GM21529 (cell line): Measurements from ENCODE around the gene PARD6A.

Source experiments
- ATAC-seq: cut with Tn5 transposase; IDR thresholded peaks from one replicate; pipeline ENCODE4 v1.9.1; 2021; ENCODE audit not compliant: unreplicated experiment

PARD6A gene, protein sequence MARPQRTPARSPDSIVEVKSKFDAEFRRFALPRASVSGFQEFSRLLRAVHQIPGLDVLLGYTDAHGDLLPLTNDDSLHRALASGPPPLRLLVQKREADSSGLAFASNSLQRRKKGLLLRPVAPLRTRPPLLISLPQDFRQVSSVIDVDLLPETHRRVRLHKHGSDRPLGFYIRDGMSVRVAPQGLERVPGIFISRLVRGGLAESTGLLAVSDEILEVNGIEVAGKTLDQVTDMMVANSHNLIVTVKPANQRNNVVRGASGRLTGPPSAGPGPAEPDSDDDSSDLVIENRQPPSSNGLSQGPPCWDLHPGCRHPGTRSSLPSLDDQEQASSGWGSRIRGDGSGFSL

DNA sequence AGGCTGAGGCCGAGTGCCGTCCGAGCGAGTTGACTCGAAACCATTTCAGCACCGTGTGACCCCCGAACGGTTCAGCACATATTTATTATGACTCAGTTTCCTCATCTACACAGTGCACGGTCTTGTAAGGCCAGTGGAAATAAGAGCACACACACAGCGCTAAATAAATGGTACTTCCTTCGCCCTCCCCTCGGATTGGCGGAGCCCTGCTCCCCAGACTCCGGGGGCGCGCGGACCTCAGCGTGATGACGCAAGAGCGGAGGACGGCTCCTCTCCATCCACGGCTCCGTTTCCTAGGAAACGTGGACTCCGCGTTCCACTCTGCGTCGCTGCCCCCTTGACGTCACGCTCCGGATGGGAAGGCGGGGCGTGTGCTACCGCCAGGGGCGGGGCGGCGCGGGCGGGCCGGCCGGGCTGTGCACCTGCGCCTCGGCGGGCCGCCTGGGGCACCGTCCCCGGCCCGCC is at the start of gene PARD6A:
Gene PARD6A (plus strand): TSS at position 397 of the 465 bp plus-strand sequence. CDS start 79 bp downstream, outside the sequence.
- ATAC-seq: peak; percentile 70

GRCh38 chr16:67613808-67614207 is 47.0 kb upstream of the PARD6A start:
- no peak for ATAC-seq

GRCh38 chr16:67628216-67628615 is 32.5 kb upstream of the PARD6A start:
- ATAC-seq: no peak

DNA sequence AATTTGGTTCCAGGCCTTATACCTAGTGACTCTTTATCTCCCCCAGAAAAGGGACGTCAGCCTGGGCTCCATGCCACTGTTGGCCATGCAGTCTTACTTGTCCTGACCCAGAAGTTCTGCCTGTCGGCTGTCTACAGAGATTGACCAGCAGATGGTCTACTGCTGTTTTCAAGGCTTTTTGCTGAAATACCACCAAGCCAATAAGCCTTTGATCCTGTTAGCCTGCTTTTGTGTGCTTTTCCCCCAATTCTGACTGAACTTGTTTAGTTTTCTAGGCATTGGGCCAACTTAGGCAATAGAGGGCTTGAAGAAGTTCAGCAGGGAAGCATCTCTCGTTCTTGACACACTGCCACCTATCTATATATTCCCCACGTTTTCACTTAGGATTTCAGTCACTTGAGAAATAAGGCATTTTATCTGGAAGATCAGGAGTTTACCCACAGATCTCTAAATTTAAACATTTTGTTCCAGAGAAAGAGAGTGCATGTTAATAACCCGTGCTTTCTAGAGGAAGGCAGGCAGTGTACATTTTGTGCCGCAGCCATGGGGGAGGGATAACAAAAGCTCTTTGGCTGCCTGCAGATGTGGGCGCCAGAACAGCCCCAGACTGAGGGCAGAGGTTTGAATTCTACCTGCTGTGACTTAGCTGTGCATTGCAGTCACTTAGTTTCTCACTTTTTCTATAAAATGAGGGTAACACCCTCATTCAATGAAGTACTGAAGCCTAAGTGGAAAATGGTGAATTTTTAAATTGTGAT is 28.2 kb upstream of the PARD6A start:
- no peak for ATAC-seq

- ATAC-seq: no peak
Measured at GRCh38 chr16:67636713-67637112, 24.0 kb upstream of the PARD6A start.

- no peak for ATAC-seq
Measured at GRCh38 chr16:67637625-67638024, 23.1 kb upstream of the PARD6A start.

GRCh38 chr16:67641779-67642708 is 18.7 kb upstream of the PARD6A start:
- no peak for ATAC-seq

- ATAC-seq: no peak
Measured at GRCh38 chr16:67644038-67644437, 16.7 kb upstream of the PARD6A start.

DNA sequence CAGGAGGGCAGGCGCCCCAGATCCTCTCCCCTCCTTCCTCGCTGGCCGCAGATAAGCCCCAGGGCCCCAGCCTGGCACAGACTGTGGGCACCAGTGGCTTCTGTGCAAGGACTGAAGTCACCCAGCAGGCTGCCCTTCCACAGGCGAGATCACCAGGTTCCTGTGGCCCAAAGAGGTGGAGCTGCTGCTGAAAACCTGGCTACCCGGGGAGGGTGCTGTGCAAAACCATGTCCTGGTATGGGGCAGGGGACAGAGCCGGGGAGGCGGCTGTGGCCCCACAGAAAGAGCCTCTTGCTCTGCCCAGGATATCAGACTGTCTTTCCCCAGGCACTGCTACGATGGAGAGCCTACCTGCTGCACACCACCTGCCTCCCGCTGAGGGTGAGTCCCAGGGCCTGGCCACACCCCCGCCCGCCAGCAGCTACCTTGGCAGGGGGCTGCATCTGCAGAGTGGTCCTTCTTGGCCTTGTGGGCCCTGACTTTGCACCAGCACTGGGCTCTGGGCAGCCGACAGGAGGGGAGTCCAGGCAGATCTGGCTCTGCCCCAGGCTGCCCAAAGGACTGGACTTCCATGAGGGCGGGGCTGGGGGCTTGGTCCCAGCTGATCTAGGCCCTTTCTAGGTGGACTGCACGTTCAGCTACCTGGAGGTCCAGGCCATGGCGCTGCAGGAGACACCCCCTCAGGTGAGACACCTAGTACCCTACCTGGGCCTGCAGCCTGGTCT is 15.2 kb upstream of the PARD6A start:
- ATAC-seq: no peak

GRCh38 chr16:67647111-67647651 is 13.6 kb upstream of the PARD6A start:
- no peak for ATAC-seq

DNA sequence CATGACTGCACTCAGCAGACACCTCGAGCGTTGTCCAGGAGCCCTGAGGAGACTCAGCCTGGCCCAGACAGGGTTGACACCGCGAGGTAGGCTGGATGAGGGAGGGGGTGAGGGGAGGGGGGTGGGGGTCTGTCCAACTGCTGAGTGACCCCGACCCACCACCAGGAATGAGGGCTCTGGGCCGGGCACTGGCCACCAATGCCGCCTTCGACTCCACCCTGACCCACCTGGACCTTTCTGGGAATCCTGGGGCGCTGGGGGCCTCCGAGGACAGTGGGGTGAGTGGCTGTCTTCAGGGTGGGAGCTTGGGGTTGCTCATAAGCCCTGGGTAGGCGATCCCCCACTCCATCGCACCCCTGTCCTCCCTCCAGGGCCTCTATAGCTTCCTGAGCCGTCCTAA is 13.1 kb upstream of the PARD6A start:
- ATAC-seq: no peak

DNA sequence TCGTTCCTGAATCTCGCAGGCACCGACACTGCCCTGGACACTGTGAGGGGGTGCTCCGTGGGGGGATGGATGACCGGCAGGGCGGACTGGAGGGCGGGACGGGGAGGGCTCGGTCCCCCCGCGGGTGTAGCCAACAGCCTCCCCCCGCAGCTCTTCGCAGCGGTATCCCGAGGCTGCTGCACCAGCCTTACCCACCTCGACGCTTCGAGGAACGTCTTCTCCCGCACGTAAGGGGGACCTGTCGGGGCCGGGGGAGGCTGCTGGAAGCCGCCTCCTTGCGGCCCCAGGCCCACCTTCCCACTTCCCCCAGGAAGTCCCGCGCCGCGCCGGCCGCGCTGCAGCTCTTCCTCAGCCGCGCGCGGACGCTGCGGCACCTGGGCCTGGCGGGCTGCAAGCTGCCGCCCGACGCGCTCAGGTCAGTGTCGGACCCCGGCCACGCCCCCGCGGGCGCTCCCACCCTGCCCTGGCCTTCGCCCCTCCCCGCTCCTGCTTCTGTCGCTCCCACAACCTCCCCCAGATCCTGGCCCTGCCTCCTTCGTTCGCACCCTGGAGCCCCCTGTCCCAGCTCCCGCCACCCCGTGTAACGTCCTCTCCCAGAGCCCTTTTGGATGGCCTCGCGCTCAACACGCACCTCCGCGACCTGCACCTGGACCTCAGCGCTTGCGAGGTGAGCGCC is 12.5 kb upstream of the PARD6A start:
- ATAC-seq: no peak

- ATAC-seq: no peak
Measured at GRCh38 chr16:67648764-67649407, 11.9 kb upstream of the PARD6A start.

GRCh38 chr16:67649494-67649931 is 11.2 kb upstream of the PARD6A start:
- ATAC-seq: no peak

DNA sequence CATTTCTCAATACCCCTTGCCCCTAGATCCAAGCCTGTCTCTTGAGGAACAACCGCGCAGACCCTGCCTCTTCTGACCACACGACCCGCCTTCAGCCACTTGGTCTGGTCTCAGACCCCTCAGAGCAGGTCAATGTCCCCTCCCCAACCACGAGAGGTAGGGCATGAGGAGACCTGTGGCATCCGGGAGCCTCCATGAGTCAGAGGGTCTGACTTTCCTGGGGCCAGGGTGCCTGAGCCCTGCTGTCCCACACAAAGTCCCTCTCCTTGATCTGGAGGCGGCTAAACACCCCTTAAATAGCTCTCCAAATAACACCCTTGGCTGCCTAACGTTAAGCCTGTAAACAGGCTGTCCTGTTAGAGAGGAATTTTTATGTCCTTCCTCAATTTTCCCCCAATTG is 10.7 kb upstream of the PARD6A start:
- ATAC-seq: no peak

- ATAC-seq: no peak
Measured at GRCh38 chr16:67651039-67651438, 9.7 kb upstream of the PARD6A start.

GRCh38 chr16:67651847-67652246 is 8.9 kb upstream of the PARD6A start:
- ATAC-seq: no peak

GRCh38 chr16:67652578-67653127 is 8.1 kb upstream of the PARD6A start:
- no peak for ATAC-seq
